Gastroesophageal sphincter (tissue), 3 donors: Measurements from ENCODE around the gene NKAIN2.

Experiments
- CTCF ChIP-seq, 4 experiments: fragments of 200-600 bp in 2 of 4; fragments of 450-650 bp in 2 of 4; sonication (generic) in 1 of 4; IDR thresholded peaks; one replicate each; pipeline ENCODE4 v1.5.1; 2017 to 2019; ENCODE audit warnings: antibody characterized with exemption in 4 of 4, mild to moderate bottlenecking in 2 of 4, moderate library complexity in 2 of 4
- POLR2A ChIP-seq, 2 donors: fragments of 450-650 bp; IDR thresholded peaks; one replicate each; pipeline ENCODE4 v1.6.1; 2017; ENCODE audit warnings: antibody characterized with exemption in 2 of 2, mild to moderate bottlenecking in 2 of 2, moderate library complexity in 1 of 2

- TF ChIP-seq CTCF (IDR thresholded peaks at IDR 0.05) (no peak), POLR2A (IDR thresholded peaks at IDR 0.05) (no peak)
Observed at GRCh38 chr6:124294574-124295200, 491.0 kb downstream of the NKAIN2 start.
